GM12878 (cell line): ENCODE measurements around the gene COL4A4. TPM values are rescaled to one million over a fixed set of nuclear protein-coding genes. Genes with fewer than 3 reads are reported as not detected.

Source experiments
- ATAC-seq: fragments of 200-7000 bp; cut with Tn5 transposase; 3 replicates; pipeline ENCODE4 v1.9.1; 2020; ENCODE audit warnings: mild to moderate bottlenecking, moderate library complexity
- BruUV-seq: library from RNA; stranded (reverse); fragments of 400-500 nt; replicated peaks from 2 replicates; lab custom pipeline; 2021; lab: Mats Ljungman, UMichigan
- CTCF ChIA-PET: fragments of 300-600 bp; sonication (Branson Sonifier 250); formaldehyde crosslinking; extraction: SDS; loops from one replicate; lab custom pipeline; 2021; ENCODE audit warnings: inconsistent platforms; lab: Yijun Ruan, JAX
- POLR2A ChIA-PET: fragments of 350-600 bp; formaldehyde crosslinking; extraction: SDS; loops from one replicate; lab custom pipeline; 2021; ENCODE audit warnings: inconsistent platforms; lab: Charles Lee
- RAD21 ChIA-PET: fragments of 300-600 bp; sonication (Branson Sonifier 250); formaldehyde crosslinking; loops from one replicate; lab custom pipeline; 2023; ENCODE audit warnings: antibody characterized with exemption; ENCODE audit not compliant: unreplicated experiment; lab: Charles Lee
- SMC1A ChIA-PET: fragments of 300-600 bp; sonication (Branson Sonifier 250); formaldehyde crosslinking; loops from one replicate; lab custom pipeline; 2023; ENCODE audit not compliant: unreplicated experiment, uncharacterized antibody; lab: Charles Lee
- DNase-seq: peaks from one replicate; pipeline ENCODE4 v3.0.0-alpha.2; 2011; ENCODE audit warnings: low read depth, low spot score
- FAIRE-seq: peaks from 3 replicates; lab custom pipeline; 2011; peaks lifted over from hg19 to GRCh38; lab: Jason Lieb, UNC
- H2AFZ ChIP-seq: 2 replicates; pipeline ENCODE4 v1.6.0; 2011; ENCODE audit warnings: low read depth, low read length, control low read depth; ENCODE audit not compliant: control insufficient read depth
- H3K27ac ChIP-seq: 2 replicates; pipeline ENCODE4 v1.5.1; 2011; ENCODE audit warnings: control low read depth; ENCODE audit not compliant: control insufficient read depth, insufficient read depth
- H3K27me3 ChIP-seq, 2 experiments: replicated peaks in 1 of 2; 2 replicates each; pipeline versions ENCODE4 v1.6.0 to v1.6.1; 2011; ENCODE audit warnings: low read length in 1 of 2; ENCODE audit not compliant: control insufficient read depth in 2 of 2, insufficient read depth in 2 of 2
- H3K36me3 ChIP-seq, 2 experiments: 2 replicates each; pipeline ENCODE4 v1.5.1; 2011; ENCODE audit warnings: low read length in 1 of 2; ENCODE audit not compliant: control insufficient read depth in 2 of 2, insufficient read depth in 2 of 2
- H3K4me1 ChIP-seq: 2 replicates; pipeline ENCODE4 v1.6.1; 2011; ENCODE audit warnings: mild to moderate bottlenecking, low read length, moderate library complexity, mixed read lengths; ENCODE audit not compliant: control insufficient read depth, insufficient read depth
- H3K4me2 ChIP-seq: 2 replicates; pipeline ENCODE4 v1.6.0; 2011; ENCODE audit warnings: control low read depth; ENCODE audit not compliant: control insufficient read depth, insufficient read depth
- H3K4me3 ChIP-seq: fragments of 200-600 bp; sonication (generic); 2 replicates; pipeline ENCODE4 v1.5.1; 2016
- H3K79me2 ChIP-seq: 2 replicates; pipeline ENCODE4 v1.6.0; 2011; ENCODE audit warnings: low read length; ENCODE audit not compliant: control insufficient read depth, insufficient read depth
- H3K9ac ChIP-seq: 2 replicates; pipeline ENCODE4 v1.8.0; 2011; ENCODE audit warnings: low read length, control low read depth, mixed read lengths; ENCODE audit not compliant: control insufficient read depth, insufficient read depth
- H3K9me3 ChIP-seq: replicated peaks from 3 replicates; pipeline ENCODE4 v1.5.1; 2011; ENCODE audit warnings: mild to moderate bottlenecking, low read length; ENCODE audit not compliant: control insufficient read depth, insufficient read depth
- H4K20me1 ChIP-seq: 2 replicates; pipeline ENCODE4 v1.6.0; 2011; ENCODE audit not compliant: control insufficient read depth, insufficient read depth
- BCL3 ChIP-seq: IDR thresholded peaks from 2 replicates; pipeline ENCODE4 v1.6.1; 2011; ENCODE audit warnings: borderline replicate concordance, low read depth, mild to moderate bottlenecking, moderate library complexity, low read length; ENCODE audit not compliant: insufficient read depth, poor library complexity, severe bottlenecking
- CEBPB ChIP-seq, 2 experiments: fragments of 150-350 bp in 1 of 2; IDR thresholded peaks; 2 replicates each; pipeline ENCODE4 v1.6.1; 2012 to 2014; ENCODE audit warnings: low read depth in 2 of 2, low read length in 2 of 2, borderline replicate concordance in 1 of 2, inconsistent platforms in 1 of 2
- E2F8 ChIP-seq: fragments of 450-650 bp; IDR thresholded peaks from 2 replicates; pipeline ENCODE4 v1.6.1; 2018; ENCODE audit warnings: mild to moderate bottlenecking, low read depth, moderate library complexity; ENCODE audit not compliant: partially characterized antibody
- FOS ChIP-seq: IDR thresholded peaks from 3 replicates; pipeline ENCODE4 v1.6.1; 2011; ENCODE audit warnings: borderline replicate concordance; ENCODE audit not compliant: insufficient read length; ENCODE audit errors: extremely low read depth
- HDAC6 ChIP-seq: fragments of 200-600 bp; sonication (generic); IDR thresholded peaks from one replicate; pipeline ENCODE4 v1.8.0; 2017; ENCODE audit warnings: antibody characterized with exemption; ENCODE audit not compliant: unreplicated experiment
- IKZF1 ChIP-seq: fragments of 450-650 bp; conservative IDR thresholded peaks from 2 replicates; pipeline ENCODE4 v1.6.1; 2017; ENCODE audit warnings: antibody characterized with exemption, mild to moderate bottlenecking
- IRF5 ChIP-seq: fragments of 450-650 bp; IDR thresholded peaks from 2 replicates; pipeline ENCODE4 v1.6.1; 2017; ENCODE audit warnings: borderline replicate concordance
- KLF5 ChIP-seq: fragments of 450-650 bp; IDR thresholded peaks from 2 replicates; pipeline ENCODE4 v1.6.1; 2014; ENCODE audit warnings: mild to moderate bottlenecking; ENCODE audit not compliant: partially characterized antibody
- MTA2 ChIP-seq: fragments of 450-650 bp; IDR thresholded peaks from 2 replicates; pipeline ENCODE4 v1.6.1; 2016; ENCODE audit warnings: low read depth, mild to moderate bottlenecking, moderate library complexity
- NR2F1 ChIP-seq: fragments of 450-650 bp; conservative IDR thresholded peaks from 2 replicates; pipeline ENCODE4 v1.6.1; 2017; ENCODE audit warnings: mild to moderate bottlenecking
- POU2F2 ChIP-seq: IDR thresholded peaks from 3 replicates; pipeline ENCODE4 v1.6.1; 2011; ENCODE audit warnings: low read depth, mild to moderate bottlenecking, low read length, borderline replicate concordance
- RCOR1 ChIP-seq: conservative IDR thresholded peaks from 2 replicates; pipeline ENCODE4 v1.6.1; 2012; ENCODE audit warnings: low read depth, low read length, improper control_type of control experiment
- RUNX3 ChIP-seq: IDR thresholded peaks from 2 replicates; pipeline ENCODE4 v1.6.1; 2012; ENCODE audit warnings: low read length, inconsistent platforms
- SUZ12 ChIP-seq: fragments of 200-600 bp; sonication (generic); IDR thresholded peaks from one replicate; pipeline ENCODE4 v1.6.1; 2018; ENCODE audit warnings: antibody characterized with exemption, mild to moderate bottlenecking; ENCODE audit not compliant: unreplicated experiment
- TAF1 ChIP-seq: IDR thresholded peaks from 2 replicates; pipeline ENCODE4 v1.6.1; 2011; ENCODE audit warnings: mild to moderate bottlenecking, low read depth, low read length, borderline replicate concordance
- USF1 ChIP-seq: IDR thresholded peaks from 2 replicates; pipeline ENCODE4 v1.6.1; 2011; ENCODE audit warnings: borderline replicate concordance, low read depth, mild to moderate bottlenecking, moderate library complexity, mixed read lengths, low read length; ENCODE audit not compliant: insufficient read depth; ENCODE audit errors: extremely low read length
- WGBS: methylation state at CpG from one replicate; pipeline ENCODE4 v1.1.6; 2016; ENCODE audit warnings: low lambda C conversion rate; ENCODE audit not compliant: insufficient replicate concordance, insufficient coverage; ENCODE audit errors: missing lambda C conversion rate; 5-methylcytosine and 5-hydroxymethylcytosine counted together
- in situ Hi-C: fragments of 300-500 bp; cut with MboI; formaldehyde crosslinking; loops from 9 replicates; pipeline ENCODE4 v1.14.3; 2018; ENCODE audit warnings: mixed read lengths
- intact Hi-C: fragments of 100-400 bp; cut with micrococcal nuclease; formaldehyde crosslinking; loops from one replicate; pipeline ENCODE4 v1.14.2; 2022; ENCODE audit not compliant: unreplicated experiment
- polyA plus RNA-seq, 11 experiments: library from polyadenylated mRNA; depleted of rRNA in 4 of 11; unstranded in 6 of 11; stranded (reverse) in 5 of 11; fragments of >200 nt; fragmentation: Nextera tagmentation in 4 of 11; fragmentation: Illumina TruSeq in 1 of 11; extraction: Ambion mirVana in 4 of 11; extraction: Trizol in 1 of 11; gene quantifications; 1 replicate in 1 of 11; 2 replicates in 10 of 11; pipeline versions ENCODE4 v1.2.1 to v1.2.3, GENCODE V29; 2011 to 2016; ENCODE audit warnings: inconsistent platforms in 2 of 11, missing spikeins in 2 of 11, low read depth in 1 of 11
- total RNA-seq, 4 experiments: library from RNA; depleted of rRNA in 3 of 4; stranded (reverse); fragments of >200 nt in 3 of 4; fragmentation: Illumina TruSeq in 1 of 4; extraction: Trizol in 1 of 4; gene quantifications; 2 replicates each; pipeline versions ENCODE4 v1.2.1 to v1.2.3, GENCODE V29; 2013 to 2021

The COL4A4 gene
- total and polyA plus RNA-seq, 10 of the 15 experiments (the other 5 are each of a cell fraction or from before 2014, with no cell fraction given), result 0.19 to 4.0 (median 2.1) TPM

GRCh38 chr2:227132986-227133385 is 31.0 kb downstream of the COL4A4 start:
- H2AFZ ChIP-seq, result no peak overlapping the region
- ChIA-PET CTCF (interaction anchor here (1.4 to 9.7 kb wide), 3 partner anchors 99 to 633 kb away, joined by 4 to 100 read pairs (median 12); no protein-coding TSS in a partner anchor), SMC1A (interaction anchor here (3.4 to 3.7 kb wide), 2 partner anchors 105 to 633 kb away, joined by 11 to 35 read pairs; no protein-coding TSS in a partner anchor), RAD21 (interaction anchor here (1.2 to 3.7 kb wide), 2 partner anchors 106 to 633 kb away, joined by 4 to 20 read pairs; no protein-coding TSS in a partner anchor), POLR2A (no interaction called here)
- H3K4me1 ChIP-seq, result no peaks in the 10 kb centered on the region
- 0% methylated on average over 4 of the region's 4 CpGs for WGBS
- DNase-seq, result no peak
- no peaks in the 10 kb centered on the region for H3K27me3 ChIP-seq
- H3K9me3 ChIP-seq, result no peaks in the 10 kb centered on the region
- no peak for ATAC-seq
- no peak overlapping the region for H3K27ac ChIP-seq
- FAIRE-seq, result no peak
- TF ChIP-seq HDAC6 (no peak), POU2F2 (no peak), KLF5 (no peak), TAF1 (no peak), RUNX3 (no peak), SUZ12 (no peak), CEBPB (IDR thresholded peaks at IDR 0.05; ENCODE audit: borderline replicate concordance in 1 of 2, low read depth in 2 of 2, low read length in 2 of 2) (no peak), IRF5 (no peak), USF1 (no peak), IKZF1 (no peak), NR2F1 (no peak), FOS (no peak), BCL3 (no peak), RCOR1 (no peak), E2F8 (no peak), MTA2 (no peak)
- no peak overlapping the region for H3K4me3 ChIP-seq
- H3K4me2 ChIP-seq, result no peak overlapping the region
- H4K20me1 ChIP-seq, result no peaks in the 10 kb centered on the region
- H3K36me3 ChIP-seq, result no peaks in the 10 kb centered on the region
- H3K9ac ChIP-seq, result no peak overlapping the region
- intact Hi-C loops (loop anchor here (5.0 to 10.0 kb wide), 2 partner anchors 272 to 749 kb away; no protein-coding TSS in a partner anchor), in situ Hi-C loops (loop anchor here (10.0 kb wide), 1 partner anchor 632 kb away; no protein-coding TSS in a partner anchor)
- no peaks in the 10 kb centered on the region for H3K79me2 ChIP-seq
- no TSS peak for BruUV-seq
